Trophoblast cell (in vitro differentiated cells and primary cell): Measurements from ENCODE around the gene SERPIND1.

ENCODE experiments used
- DNase-seq, 2 donors: peaks; one replicate each; pipeline ENCODE4 v3.0.0-alpha.2; 2016
- H2AFZ ChIP-seq: 2 replicates; pipeline ENCODE4 v1.6.1; 2013; ENCODE audit warnings: low read length, moderate library complexity, mild to moderate bottlenecking; ENCODE audit not compliant: insufficient read depth, poor library complexity
- H2AK5ac ChIP-seq: 2 replicates; pipeline ENCODE4 v1.6.1; 2013; ENCODE audit warnings: mild to moderate bottlenecking, low read length
- H2BK120ac ChIP-seq: 2 replicates; pipeline ENCODE4 v1.6.1; 2013; ENCODE audit warnings: low read length, mild to moderate bottlenecking, moderate library complexity; ENCODE audit not compliant: insufficient read depth, poor library complexity
- H2BK12ac ChIP-seq: 2 replicates; pipeline ENCODE4 v1.6.1; 2013; ENCODE audit warnings: mild to moderate bottlenecking, low read length, moderate library complexity
- H2BK5ac ChIP-seq: 2 replicates; pipeline ENCODE4 v1.6.1; 2013; ENCODE audit warnings: low read length, low read depth, moderate library complexity, mild to moderate bottlenecking; ENCODE audit not compliant: poor library complexity
- H3K14ac ChIP-seq: 2 replicates; pipeline ENCODE4 v1.6.1; 2013; ENCODE audit warnings: mild to moderate bottlenecking, low read length
- H3K18ac ChIP-seq: 2 replicates; pipeline ENCODE4 v1.6.1; 2013; ENCODE audit warnings: mild to moderate bottlenecking, low read length
- H3K23ac ChIP-seq: 2 replicates; pipeline ENCODE4 v1.6.1; 2013; ENCODE audit warnings: low read length
- H3K27ac ChIP-seq: 2 replicates; pipeline ENCODE4 v1.5.1; 2013; ENCODE audit warnings: low read depth, mild to moderate bottlenecking, inconsistent platforms, low read length, moderate library complexity
- H3K27me3 ChIP-seq: 2 replicates; pipeline ENCODE4 v1.6.1; 2013; ENCODE audit warnings: inconsistent platforms, mild to moderate bottlenecking, low read length, moderate library complexity; ENCODE audit not compliant: insufficient read depth
- H3K36me3 ChIP-seq, 2 experiments: 1 replicate in 1 of 2; 2 replicates in 1 of 2; pipeline ENCODE4 v1.6.1; 2013; ENCODE audit warnings: low read length in 2 of 2, mild to moderate bottlenecking in 2 of 2, moderate library complexity in 1 of 2; ENCODE audit not compliant: insufficient read depth in 2 of 2, control insufficient read depth in 1 of 2
- H3K4ac ChIP-seq: 2 replicates; pipeline ENCODE4 v1.6.1; 2013; ENCODE audit warnings: low read depth, mild to moderate bottlenecking, low read length, moderate library complexity
- H3K4me1 ChIP-seq, 2 experiments: 1 replicate in 1 of 2; 2 replicates in 1 of 2; pipeline ENCODE4 v1.6.1; 2013; ENCODE audit warnings: low read length in 2 of 2, mild to moderate bottlenecking in 2 of 2, moderate library complexity in 1 of 2; ENCODE audit not compliant: insufficient read depth in 2 of 2, control insufficient read depth in 1 of 2
- H3K4me2 ChIP-seq: 2 replicates; pipeline ENCODE4 v1.6.1; 2013; ENCODE audit warnings: inconsistent platforms, mild to moderate bottlenecking, low read length, moderate library complexity
- H3K4me3 ChIP-seq: 2 replicates; pipeline ENCODE4 v1.5.1; 2013; ENCODE audit warnings: mild to moderate bottlenecking, low read depth, low read length, inconsistent platforms
- H3K79me1 ChIP-seq: one replicate; pipeline ENCODE4 v1.6.1; 2013; ENCODE audit warnings: low read length
- H3K79me2 ChIP-seq: 2 replicates; pipeline ENCODE4 v1.6.1; 2013; ENCODE audit warnings: low read length, mild to moderate bottlenecking; ENCODE audit not compliant: control insufficient read depth, insufficient read depth, poor library complexity
- H3K9ac ChIP-seq: 2 replicates; pipeline ENCODE4 v1.6.1; 2013; ENCODE audit warnings: mild to moderate bottlenecking, low read length
- H3K9me3 ChIP-seq: 2 replicates; pipeline ENCODE4 v1.6.1; 2013; ENCODE audit warnings: low read depth, mild to moderate bottlenecking, control low read depth, inconsistent platforms, low read length; ENCODE audit not compliant: insufficient read depth
- H4K12ac ChIP-seq: 2 replicates; pipeline ENCODE4 v1.6.1; 2013; ENCODE audit warnings: low read depth, mild to moderate bottlenecking, low read length, moderate library complexity
- H4K8ac ChIP-seq: 2 replicates; pipeline ENCODE4 v1.6.1; 2013; ENCODE audit warnings: low read depth, mild to moderate bottlenecking, low read length, moderate library complexity
- H4K91ac ChIP-seq: one replicate; pipeline ENCODE4 v1.6.1; 2013; ENCODE audit warnings: low read depth, mild to moderate bottlenecking, low read length, moderate library complexity
- WGBS: extraction: QIAGEN DNeasy Blood & Tissue Kit; methylation state at CpG from one replicate; pipeline ENCODE4 v1.1.7; 2013; ENCODE audit warnings: missing lambda C conversion rate; ENCODE audit not compliant: insufficient read length, insufficient coverage; ENCODE audit errors: extremely low coverage; 5-methylcytosine and 5-hydroxymethylcytosine counted together

Gene SERPIND1

DNA sequence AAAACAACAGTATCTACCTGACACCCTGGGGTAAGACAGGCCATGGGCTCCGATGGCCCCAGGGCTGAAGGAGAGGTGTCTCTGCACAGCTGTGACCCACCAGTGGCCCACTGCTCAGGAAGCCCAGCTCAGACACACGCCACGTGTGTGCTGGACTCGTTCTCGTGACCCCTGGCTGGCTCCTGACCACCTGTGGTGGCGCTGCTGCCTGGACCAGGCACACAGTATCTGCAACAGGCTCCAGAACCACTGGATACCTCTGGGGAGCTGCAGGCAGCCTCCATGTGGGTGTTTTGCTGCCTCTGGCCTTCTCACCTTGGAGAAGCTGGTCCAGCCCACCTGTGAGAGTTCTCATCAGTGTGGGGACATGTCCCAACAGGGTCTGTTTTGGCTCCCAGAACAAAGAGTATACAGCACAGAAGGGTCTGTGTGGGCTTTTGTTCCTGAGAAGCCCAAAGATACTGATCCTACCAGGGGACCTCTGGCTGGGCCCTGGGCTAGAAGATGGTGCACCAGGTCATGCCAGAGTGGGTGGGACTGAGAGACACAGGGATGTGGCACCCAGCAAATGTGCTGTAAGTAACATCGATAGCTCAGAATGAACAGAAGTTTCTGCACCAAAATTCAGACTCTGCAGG lies 21.7 kb upstream of the SERPIND1 start:
- H2AK5ac ChIP-seq: no peak overlapping the region
- no peaks in the 10 kb centered on the region for H3K9me3 ChIP-seq
- H3K18ac ChIP-seq: no peak overlapping the region
- peaks cover 19 to 39% of the 10 kb centered on the region in 2 experiments for H3K36me3 ChIP-seq
- no peak overlapping the region for H3K27ac ChIP-seq
- H3K79me1 ChIP-seq: no peaks in the 10 kb centered on the region
- no peaks in the 10 kb centered on the region for H3K4me1 ChIP-seq
- no peak overlapping the region for H3K4ac ChIP-seq
- H4K91ac ChIP-seq: no peak overlapping the region
- no peak overlapping the region for H4K8ac ChIP-seq
- no peaks in the 10 kb centered on the region for H3K79me2 ChIP-seq
- no peak overlapping the region for H3K4me3 ChIP-seq
- H4K12ac ChIP-seq: no peak overlapping the region
- H3K27me3 ChIP-seq: no peaks in the 10 kb centered on the region
- no peak overlapping the region for H3K14ac ChIP-seq
- H2BK5ac ChIP-seq: no peak overlapping the region
- no peak for DNase-seq
- WGBS: no CpG with 5 or more reads among the region's 7 CpGs
- H2BK12ac ChIP-seq: no peak overlapping the region
- H3K23ac ChIP-seq: no peak overlapping the region
- no peak overlapping the region for H3K9ac ChIP-seq
- no peak overlapping the region for H3K4me2 ChIP-seq
- no peak overlapping the region for H2AFZ ChIP-seq
- H2BK120ac ChIP-seq: no peak overlapping the region

DNA sequence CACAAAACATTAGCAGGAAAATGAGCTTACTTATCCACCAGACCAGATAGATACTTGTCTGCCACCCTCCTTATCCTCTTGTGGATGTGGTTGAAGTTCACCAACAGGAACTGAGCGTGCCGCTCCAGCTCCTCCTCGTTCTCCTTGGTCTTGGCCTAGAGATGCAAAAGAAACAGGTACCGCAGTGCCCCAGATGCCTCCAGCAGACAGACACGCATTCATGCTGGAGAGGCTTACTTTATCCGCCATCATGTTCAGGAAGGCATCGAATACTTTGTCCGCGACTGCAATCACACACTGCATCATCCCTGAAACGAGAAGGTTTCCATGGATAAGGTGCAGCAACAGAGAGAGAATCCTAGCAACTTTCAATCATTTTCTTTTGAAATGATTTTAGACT lies 21.0 kb upstream of the SERPIND1 start:
- Histone ChIP-seq H4K12ac (no peak overlapping the region), H3K4ac (no peak overlapping the region), H4K8ac (no peak overlapping the region), H2BK120ac (no peak overlapping the region), H3K27me3 (no peaks in the 10 kb centered on the region), H2AFZ (no peak overlapping the region), H3K14ac (no peak overlapping the region), H3K79me2 (no peaks in the 10 kb centered on the region), H3K79me1 (no peaks in the 10 kb centered on the region), H3K36me3 (peaks cover 16 to 36% of the 10 kb centered on the region in 2 experiments), H2AK5ac (no peak overlapping the region), H3K27ac (no peak overlapping the region), H3K9me3 (no peaks in the 10 kb centered on the region), H3K4me3 (no peak overlapping the region), H3K4me1 (no peaks in the 10 kb centered on the region), H3K23ac (no peak overlapping the region), H2BK12ac (no peak overlapping the region), H3K18ac (no peak overlapping the region), H4K91ac (no peak overlapping the region), H3K4me2 (no peak overlapping the region), H2BK5ac (no peak overlapping the region), H3K9ac (no peak overlapping the region)
- no peak for DNase-seq
- WGBS: no CpG with 5 or more reads among the region's 10 CpGs

DNA sequence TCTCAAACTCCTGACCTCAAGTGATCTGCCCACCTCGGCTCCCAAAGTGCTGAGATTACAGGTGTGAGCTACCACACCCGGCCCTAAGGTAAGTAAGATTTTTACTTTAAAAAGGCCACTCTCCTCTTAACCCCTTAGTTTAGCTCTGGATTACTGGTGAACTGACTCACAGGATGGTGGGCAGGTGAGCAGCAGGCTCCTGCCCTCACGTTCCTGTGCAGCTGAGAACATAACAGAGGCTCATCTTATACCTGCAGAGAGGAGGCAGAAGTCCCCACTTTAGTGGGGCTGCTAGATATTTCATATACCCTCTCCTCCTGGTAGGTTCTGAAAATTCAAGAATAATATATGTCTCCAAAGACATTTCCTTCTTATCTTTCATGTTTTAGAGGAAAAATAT lies 17.1 kb upstream of the SERPIND1 start:
- Histone ChIP-seq H3K79me2 (no peaks in the 10 kb centered on the region), H3K4me3 (no peak overlapping the region), H3K27ac (no peak overlapping the region), H2BK12ac (no peak overlapping the region), H3K27me3 (no peaks in the 10 kb centered on the region), H3K9me3 (no peaks in the 10 kb centered on the region), H3K9ac (no peak overlapping the region), H3K36me3 (peaks cover 9 to 19% of the 10 kb centered on the region in 2 experiments), H3K4ac (no peak overlapping the region), H4K12ac (no peak overlapping the region), H4K91ac (no peak overlapping the region), H3K18ac (no peak overlapping the region), H3K14ac (no peak overlapping the region), H2BK5ac (no peak overlapping the region), H2AFZ (no peak overlapping the region), H2AK5ac (no peak overlapping the region), H3K4me1 (no peaks in the 10 kb centered on the region), H2BK120ac (no peak overlapping the region), H3K79me1 (no peaks in the 10 kb centered on the region), H3K4me2 (no peak overlapping the region), H4K8ac (no peak overlapping the region), H3K23ac (no peak overlapping the region)
- no CpG with 5 or more reads among the region's 3 CpGs for WGBS
- DNase-seq: no peak

DNA sequence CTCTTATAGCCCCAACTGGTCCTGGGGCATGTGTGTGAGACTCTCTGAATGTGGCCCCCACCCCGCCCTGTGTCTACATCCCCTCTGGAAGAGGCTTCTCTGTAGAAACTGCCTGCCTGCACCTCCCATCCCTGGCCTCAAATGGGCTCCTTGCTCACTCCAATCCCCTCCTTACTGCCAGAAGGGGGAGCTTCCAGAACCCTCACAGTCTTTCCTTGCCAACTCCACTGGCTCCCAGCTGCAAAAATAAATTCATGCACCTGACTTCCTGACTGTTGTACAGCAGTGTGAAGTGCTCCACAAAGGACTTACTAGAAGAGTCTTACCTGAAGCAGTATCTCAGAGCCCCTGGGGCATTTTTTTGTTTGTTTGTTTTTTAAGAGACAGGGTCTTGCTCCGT lies 15.2 kb upstream of the SERPIND1 start:
- H3K27me3 ChIP-seq: no peaks in the 10 kb centered on the region
- WGBS: no CpG with 5 or more reads among the region's 2 CpGs
- no peak overlapping the region for H3K9ac ChIP-seq

More for the DNA sequence above, 15.2 kb upstream of the SERPIND1 start:
- no peak overlapping the region for H3K4me3 ChIP-seq
- H3K79me2 ChIP-seq: no peaks in the 10 kb centered on the region
- no peak overlapping the region for H4K91ac ChIP-seq
- no peak overlapping the region for H2BK5ac ChIP-seq
- H4K8ac ChIP-seq: no peak overlapping the region
- peaks cover 6 to 11% of the 10 kb centered on the region in 2 experiments for H3K36me3 ChIP-seq
- no peaks in the 10 kb centered on the region for H3K9me3 ChIP-seq
- no peak overlapping the region for H4K12ac ChIP-seq
- no peak overlapping the region for H2BK120ac ChIP-seq
- no peak overlapping the region for H3K23ac ChIP-seq
- no peaks in the 10 kb centered on the region for H3K79me1 ChIP-seq
- H3K27ac ChIP-seq: no peak overlapping the region
- no peak for DNase-seq
- no peak overlapping the region for H3K4ac ChIP-seq
- H2AFZ ChIP-seq: no peak overlapping the region
- no peak overlapping the region for H3K4me2 ChIP-seq
- H3K14ac ChIP-seq: no peak overlapping the region
- H2AK5ac ChIP-seq: no peak overlapping the region
- H2BK12ac ChIP-seq: no peak overlapping the region
- H3K4me1 ChIP-seq: no peaks in the 10 kb centered on the region
- H3K18ac ChIP-seq: no peak overlapping the region
